ENCODE data around the gene RPS27.
"Not testable (repeated sequence)": the region's sequence is repeated elsewhere in the genome, so short reads cannot be mapped to it uniquely, and the experiment has no call there.

Gene RPS27

DNA sequence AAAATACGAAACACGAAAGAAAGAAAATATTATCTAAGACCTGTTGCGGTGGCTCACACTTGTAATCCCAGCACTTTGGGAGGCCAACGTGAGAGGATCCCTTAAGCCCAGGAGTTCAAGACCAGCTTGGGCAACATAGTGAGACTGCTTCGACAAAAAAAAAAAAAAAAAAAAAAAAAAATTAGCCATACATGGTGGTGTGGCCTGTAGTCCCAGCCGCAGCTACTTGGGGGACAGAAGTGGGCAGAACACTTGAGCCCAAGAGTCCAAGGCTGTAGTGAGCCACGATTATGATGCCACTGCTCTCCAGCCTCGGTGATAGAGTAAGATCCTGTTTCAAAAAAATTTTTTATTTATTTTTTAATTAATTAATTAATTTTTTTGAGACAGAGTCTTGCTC lies 2.9 kb upstream of the RPS27 start:
- DNase-seq: no peak

DNA sequence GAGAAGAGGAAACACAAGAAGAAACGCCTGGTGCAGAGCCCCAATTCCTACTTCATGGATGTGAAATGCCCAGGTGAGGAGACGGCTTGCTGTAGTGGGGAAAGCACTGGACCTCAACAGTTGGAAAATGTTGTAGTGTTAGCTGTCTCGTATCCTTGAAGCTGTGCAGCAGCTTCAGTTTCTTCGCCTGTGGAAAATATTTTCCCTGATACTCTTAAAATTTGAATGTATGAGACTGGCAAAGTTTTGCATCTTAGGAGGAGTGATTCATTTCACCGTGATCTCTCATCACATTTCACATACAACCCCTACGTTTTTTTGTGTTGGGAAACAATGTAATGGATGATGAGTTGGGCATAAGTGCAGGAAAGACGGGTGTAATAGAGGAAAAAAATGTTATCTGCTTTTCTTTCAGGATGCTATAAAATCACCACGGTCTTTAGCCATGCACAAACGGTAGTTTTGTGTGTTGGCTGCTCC lies 629 bp downstream of the RPS27 start:
- DNase-seq: no peak

DNA sequence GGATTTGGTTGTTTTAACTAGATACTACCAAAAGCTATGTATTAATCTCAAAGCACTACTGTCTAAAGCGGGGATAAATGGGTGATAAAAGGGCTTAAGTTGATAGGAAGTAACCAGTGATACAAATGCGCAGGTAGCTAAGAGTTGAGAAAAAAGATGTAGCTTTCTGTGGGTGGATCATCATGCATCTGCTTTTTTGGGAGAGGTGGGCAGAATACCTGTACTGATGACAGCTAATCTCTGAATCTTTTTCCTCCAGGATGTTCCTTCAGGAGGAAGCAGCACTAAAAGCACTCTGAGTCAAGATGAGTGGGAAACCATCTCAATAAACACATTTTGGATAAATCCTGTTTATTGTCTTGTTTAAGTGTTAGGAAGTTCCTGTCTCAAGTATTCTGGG lies 1.2 kb downstream of the RPS27 start:
- no peak for DNase-seq

- no peak for DNase-seq
These were observed 4.6 kb downstream of the RPS27 start for GRCh38 chr1:153995202-153995601.

DNA sequence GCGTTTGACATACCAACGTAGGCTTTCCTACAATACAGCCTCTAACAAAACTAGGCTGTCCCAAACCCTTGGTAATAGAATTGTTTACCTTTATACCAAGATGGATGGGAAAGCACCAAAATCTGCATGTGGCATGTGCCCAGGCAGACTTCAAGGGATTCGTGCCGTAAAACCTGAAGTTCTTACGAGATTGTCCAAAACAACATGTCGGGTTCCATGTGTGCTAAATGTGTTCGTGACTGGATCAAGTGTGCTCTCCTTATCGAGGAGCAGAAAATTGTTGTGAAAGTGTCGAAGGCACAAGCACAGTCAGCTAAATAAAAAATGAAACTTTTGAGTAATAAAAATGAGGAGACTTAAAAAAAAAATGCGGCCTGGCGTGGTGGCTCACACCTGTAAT lies 5.1 kb downstream of the RPS27 start:
- DNase-seq: no peak

DNA sequence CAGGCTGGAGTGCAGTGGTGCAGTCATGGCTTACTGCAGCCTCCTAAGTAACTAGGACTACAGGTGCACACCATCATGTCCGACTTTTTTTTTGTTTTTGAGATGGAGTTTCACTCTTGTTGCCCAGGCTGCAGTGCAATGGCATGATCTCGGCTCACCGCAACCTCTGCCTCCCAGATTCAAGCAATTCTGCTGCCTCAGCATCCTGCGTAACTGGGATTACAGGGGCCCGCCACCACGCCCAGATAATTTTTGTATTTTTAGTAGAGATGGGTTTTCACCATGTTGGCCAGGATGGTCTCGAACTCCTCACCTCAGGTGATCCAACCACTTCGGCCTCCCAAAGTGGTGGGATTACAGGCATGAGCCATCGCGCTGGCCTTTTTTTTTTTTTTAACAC lies 6.3 kb downstream of the RPS27 start:
- DNase-seq: not testable (repeated sequence)

- no peak for DNase-seq
These were observed 9.9 kb downstream of the RPS27 start for GRCh38 chr1:154000420-154000819.

DNA sequence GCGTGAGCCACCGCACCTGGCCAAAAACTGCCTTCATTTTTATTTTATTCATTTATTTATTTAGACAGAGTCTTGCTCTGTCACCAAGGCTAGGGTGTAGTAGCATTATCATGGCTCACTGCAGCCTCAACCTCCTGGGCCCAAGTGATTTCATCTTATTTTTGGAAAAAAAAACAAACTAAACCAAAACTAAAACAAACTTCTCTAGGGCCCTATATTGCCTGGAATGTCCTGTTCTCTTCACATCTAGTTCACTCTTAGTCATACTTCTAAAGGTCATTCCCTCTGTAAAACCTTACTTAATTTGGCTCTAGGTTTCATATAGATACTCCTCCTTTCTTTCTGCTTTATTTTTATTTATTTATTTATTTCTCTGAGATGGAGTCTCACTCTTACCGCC lies 15.6 kb downstream of the RPS27 start:
- DNase-seq: no peak

DNA sequence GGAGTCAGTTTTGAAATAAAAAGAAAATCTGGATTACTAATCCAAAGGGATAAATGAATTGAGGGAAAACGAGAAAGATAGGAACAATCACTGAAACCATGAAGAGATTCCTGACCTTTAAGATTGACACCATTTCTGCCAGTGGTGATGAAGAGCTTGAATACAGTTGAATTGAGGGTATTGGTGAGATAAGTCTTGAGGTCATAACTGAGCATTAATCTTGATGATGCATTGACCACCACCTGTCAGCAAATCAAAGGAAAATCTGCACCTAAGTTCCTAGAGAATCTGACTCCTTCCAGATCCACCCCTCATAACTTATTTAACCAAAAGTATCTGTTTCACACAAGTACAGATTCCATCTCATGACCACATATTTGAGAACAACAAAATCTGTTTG lies 21.6 kb downstream of the RPS27 start:
- no peak for DNase-seq

- not testable (repeated sequence) for DNase-seq
These were observed 22.0 kb downstream of the RPS27 start for GRCh38 chr1:154012543-154012942.

DNA sequence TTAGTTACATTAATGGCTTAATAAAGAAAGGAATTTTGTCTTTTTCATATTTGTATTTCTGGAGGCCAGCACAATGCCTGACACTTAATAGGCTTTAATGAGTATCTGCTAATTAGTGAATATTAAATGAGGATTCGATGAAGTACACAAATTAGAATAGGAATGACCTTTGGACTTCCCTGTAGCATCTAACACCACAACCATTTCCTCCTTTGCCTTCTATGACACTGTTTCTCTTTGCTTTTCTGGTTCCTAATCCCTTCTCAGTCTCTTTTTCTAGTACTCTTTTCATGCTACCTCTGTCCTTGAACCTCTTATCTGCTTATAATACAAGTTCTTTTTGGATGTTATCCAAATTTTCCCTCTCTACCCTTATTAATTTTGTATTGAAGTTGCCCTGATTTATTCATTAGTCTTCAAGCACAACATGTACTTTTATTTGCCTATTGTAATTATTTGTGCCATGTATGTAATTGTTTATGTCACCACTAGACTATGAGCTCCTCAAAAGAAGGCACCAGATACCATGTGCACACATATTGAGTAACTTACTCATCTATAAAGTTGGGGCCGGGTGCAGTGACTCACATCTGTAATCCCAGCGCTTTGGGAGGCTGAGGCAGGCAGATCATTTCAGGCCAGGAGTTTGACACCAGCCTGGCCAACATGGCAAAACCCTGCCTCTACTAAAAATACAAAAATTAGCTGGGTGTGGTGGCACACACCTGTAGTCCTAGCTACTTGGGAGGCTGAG lies 23.8 kb downstream of the RPS27 start:
- no peak for DNase-seq

DNA sequence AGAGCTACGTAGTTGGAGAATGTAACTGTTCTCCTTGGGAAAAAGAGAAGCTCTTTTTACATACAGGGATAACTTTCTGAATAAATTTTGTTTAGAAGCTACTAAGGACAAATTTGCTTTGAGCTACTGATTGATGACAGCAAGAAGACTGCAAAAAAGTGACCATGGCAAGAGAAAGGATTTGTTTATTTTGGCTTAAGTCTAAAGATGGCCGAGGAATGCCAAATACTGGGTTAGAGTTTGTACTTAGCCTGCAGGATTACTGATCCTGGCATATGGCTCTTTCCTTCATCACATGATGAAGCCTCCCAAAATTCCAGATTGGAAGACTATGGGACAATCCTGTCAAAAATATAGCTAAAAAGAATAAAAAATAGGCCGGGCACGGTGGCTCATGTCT lies 28.7 kb downstream of the RPS27 start:
- DNase-seq: no peak

GRCh38 chr1:154019940-154020339 lies 29.4 kb downstream of the RPS27 start:
- no peak for DNase-seq

- not testable (repeated sequence) for DNase-seq
These were observed 43.1 kb downstream of the RPS27 start for GRCh38 chr1:154033697-154034096.
